HCT116 (cell line): ENCODE measurements around the gene TMEM117.

Source experiments
- CBX3 ChIP-seq: IDR thresholded peaks from 2 replicates; pipeline ENCODE4 v1.6.1; 2012; ENCODE audit warnings: low read depth
- CEBPB ChIP-seq: IDR thresholded peaks from 2 replicates; pipeline ENCODE4 v1.6.1; 2012; ENCODE audit warnings: low read depth
- CTCF ChIP-seq, 3 experiments: fragments of 200-600 bp in 1 of 3; sonication (generic) in 1 of 3; IDR thresholded peaks in 2 of 3; conservative IDR thresholded peaks in 1 of 3; 2 replicates each; pipeline ENCODE4 v1.5.1; 2012 to 2017; ENCODE audit warnings: low read depth in 2 of 3, low read length in 2 of 3, antibody characterized with exemption in 1 of 3, borderline replicate concordance in 1 of 3, control low read depth in 1 of 3, mild to moderate bottlenecking in 1 of 3, mixed read lengths in 1 of 3, mixed run types in 1 of 3, moderate library complexity in 1 of 3; ENCODE audit not compliant: insufficient read depth in 1 of 3
- EZH2 ChIP-seq: fragments of 200-600 bp; sonication (generic); IDR thresholded peaks from 2 replicates; pipeline ENCODE4 v1.6.1; 2017; ENCODE audit warnings: antibody characterized with exemption, mixed run types
- MAX ChIP-seq: IDR thresholded peaks from 2 replicates; pipeline ENCODE4 v1.6.1; 2012
- SP1 ChIP-seq: IDR thresholded peaks from 2 replicates; pipeline ENCODE4 v1.6.1; 2012; ENCODE audit warnings: low read depth
- ZBTB33 ChIP-seq: IDR thresholded peaks from 2 replicates; pipeline ENCODE4 v1.6.1; 2011; ENCODE audit warnings: mild to moderate bottlenecking, low read length, moderate library complexity; ENCODE audit not compliant: insufficient replicate concordance; ENCODE audit errors: extremely low read depth

- TF ChIP-seq SP1: peak; percentile 58
- no peak for TF ChIP-seq CTCF (IDR thresholded peaks at IDR 0.05 in 2 of 3, conservative IDR thresholded peaks at IDR 0.05 in 1 of 3; ENCODE audit: borderline replicate concordance in 1 of 3, insufficient read depth in 1 of 3, low read depth in 2 of 3, low read length in 2 of 3)
- TF ChIP-seq CBX3: no peak
- TF ChIP-seq CEBPB: no peak
- TF ChIP-seq MAX: 0 out of 2 replicates have a peak, but pooled peaks have one; percentile 17
- TF ChIP-seq ZBTB33: no peak
- no peak for TF ChIP-seq EZH2
Observed at GRCh38 chr12:43816168-43816567, 19.7 kb upstream of the TMEM117 start.
